K562 (cell line): ENCODE measurements around the gene UNC5B. TPM values are rescaled to one million over a fixed set of nuclear protein-coding genes. Genes with fewer than 3 reads are reported as not detected.
A peak's percentile ranks its signal among the peaks of the same experiment; 100 is the strongest.

ENCODE experiments used
- BRD4 ChIP-seq: fragments of 200-600 bp; sonication (generic); IDR thresholded peaks from 2 replicates; pipeline ENCODE4 v1.6.1; 2017; ENCODE audit warnings: inconsistent platforms
- CBX2 ChIP-seq: fragments of 200-600 bp; sonication (generic); IDR thresholded peaks from one replicate; pipeline ENCODE4 v1.6.1; 2012; ENCODE audit warnings: mild to moderate bottlenecking, low read length, inconsistent platforms; ENCODE audit not compliant: insufficient read depth, poor library complexity, severe bottlenecking
- CEBPG ChIP-seq, 3 experiments: fragments of 200-800 bp in 1 of 3; sonication (Bioruptor generic) in 1 of 3; sonication (generic) in 1 of 3; formaldehyde crosslinking in 1 of 3; IDR thresholded peaks in 2 of 3; conservative IDR thresholded peaks in 1 of 3; 2 replicates each; pipeline versions ENCODE4 v1.6.1 to v1.8.0; 2016 to 2022; ENCODE audit warnings: missing compliant biosample characterization in 2 of 3, missing genetic modification characterization in 2 of 3, mild to moderate bottlenecking in 1 of 3, missing genetic modification reagents in 1 of 3
- CHD1 ChIP-seq: fragments of 200-600 bp; sonication (generic); IDR thresholded peaks from one replicate; pipeline ENCODE4 v1.6.1; 2012; ENCODE audit warnings: mild to moderate bottlenecking, moderate library complexity, low read length, inconsistent platforms
- CTCFL ChIP-seq: IDR thresholded peaks from 2 replicates; pipeline ENCODE4 v1.6.1; 2011; ENCODE audit warnings: borderline replicate concordance, low read depth, mild to moderate bottlenecking, moderate library complexity, low read length; ENCODE audit not compliant: insufficient read depth, poor library complexity, severe bottlenecking
- DACH1 ChIP-seq: fragments of 450-650 bp; IDR thresholded peaks from 2 replicates; pipeline ENCODE4 v1.6.1; 2018; ENCODE audit not compliant: partially characterized antibody
- EP400 ChIP-seq: fragments of 450-650 bp; IDR thresholded peaks from 2 replicates; pipeline ENCODE4 v1.6.1; 2017; ENCODE audit warnings: antibody characterized with exemption, mild to moderate bottlenecking, moderate library complexity
- GMEB1 ChIP-seq: fragments of 250-450 bp; sonication (Bioruptor Pico); IDR thresholded peaks from 2 replicates; pipeline ENCODE4 v1.4.0; 2020; ENCODE audit warnings: mild to moderate bottlenecking
- HNRNPH1 ChIP-seq: fragments of 200-400 bp; formaldehyde crosslinking; optimal IDR thresholded peaks from 2 replicates; pipeline ENCODE3; 2017; ENCODE audit warnings: low read depth, mild to moderate bottlenecking, low read length, moderate library complexity
- HNRNPL ChIP-seq: fragments of 200-400 bp; formaldehyde crosslinking; IDR thresholded peaks from 2 replicates; pipeline ENCODE4 v1.6.1; 2017; ENCODE audit warnings: low read depth, mild to moderate bottlenecking, low read length
- HSF4 ChIP-seq: fragments of 250-450 bp; sonication (Bioruptor Pico); IDR thresholded peaks from 2 replicates; pipeline ENCODE4 v2.1.2; 2022; ENCODE audit warnings: mild to moderate bottlenecking, moderate library complexity, borderline replicate concordance
- MCM7 ChIP-seq, 2 experiments: fragments of 450-650 bp; IDR thresholded peaks; 2 replicates each; pipeline ENCODE4 v1.6.1; 2016 to 2018
- MXI1 ChIP-seq: IDR thresholded peaks from 2 replicates; pipeline ENCODE4 v1.6.1; 2011; ENCODE audit warnings: low read depth, mild to moderate bottlenecking, improper control_type of control experiment, low read length
- MYNN ChIP-seq, 2 experiments: sonication (generic); formaldehyde crosslinking in 1 of 2; IDR thresholded peaks; 2 replicates each; pipeline versions ENCODE4 v1.5.0 to v1.6.1; 2016 to 2020; ENCODE audit warnings: antibody characterized with exemption in 1 of 2, missing genetic modification reagents in 1 of 2
- SIN3A ChIP-seq, 2 experiments: fragments of 150-350 bp in 1 of 2; IDR thresholded peaks; 2 replicates each; pipeline ENCODE4 v1.6.1; 2011 to 2016; ENCODE audit warnings: borderline replicate concordance in 2 of 2, low read depth in 2 of 2, low read length in 2 of 2, mild to moderate bottlenecking in 2 of 2, moderate library complexity in 2 of 2; ENCODE audit not compliant: control insufficient read depth in 1 of 2
- SMAD4 ChIP-seq: fragments of 250-450 bp; sonication (Bioruptor Pico); conservative IDR thresholded peaks from 2 replicates; pipeline ENCODE4 v1.8.0; 2021; ENCODE audit warnings: inconsistent platforms, mild to moderate bottlenecking, moderate library complexity
- SRSF3 ChIP-seq: fragments of 200-400 bp; formaldehyde crosslinking; IDR thresholded peaks from 2 replicates; pipeline ENCODE4 v1.6.1; 2016; ENCODE audit warnings: mild to moderate bottlenecking, low read length, moderate library complexity; ENCODE audit not compliant: insufficient read depth
- SUPT5H ChIP-seq: fragments of 450-650 bp; IDR thresholded peaks from 2 replicates; pipeline ENCODE4 v1.6.1; 2016
- TAF15 ChIP-seq: fragments of 200-400 bp; formaldehyde crosslinking; IDR thresholded peaks from 2 replicates; pipeline ENCODE4 v1.6.1; 2017; ENCODE audit warnings: mild to moderate bottlenecking, low read depth, low read length, moderate library complexity
- ZNF384 ChIP-seq: IDR thresholded peaks from 2 replicates; pipeline ENCODE4 v1.6.1; 2012; ENCODE audit warnings: low read depth, low read length, improper control_type of control experiment
- ZNF584 ChIP-seq: fragments of 200-800 bp; sonication (Bioruptor generic); IDR thresholded peaks from 2 replicates; pipeline ENCODE4 v1.6.1; 2016; ENCODE audit warnings: low read depth, mild to moderate bottlenecking, missing genetic modification characterization, missing compliant biosample characterization
- ZNF696 ChIP-seq: fragments of 250-450 bp; sonication (Bioruptor Pico); conservative IDR thresholded peaks from 2 replicates; pipeline ENCODE4 v1.4.0; 2020; ENCODE audit warnings: mild to moderate bottlenecking, moderate library complexity
- ZSCAN32 ChIP-seq: fragments of 450-650 bp; formaldehyde crosslinking; IDR thresholded peaks from 2 replicates; pipeline ENCODE4 v1.4.0; 2020; ENCODE audit warnings: mild to moderate bottlenecking, moderate library complexity
- polyA plus RNA-seq, 8 experiments: library from polyadenylated mRNA; depleted of rRNA in 4 of 8; stranded (reverse) in 5 of 8; unstranded in 3 of 8; fragments of >200 nt; fragmentation: Nextera tagmentation in 2 of 8; fragmentation: Illumina TruSeq in 1 of 8; extraction: Ambion mirVana in 2 of 8; extraction: Trizol in 1 of 8; gene quantifications; 2 replicates each; pipeline versions ENCODE4 v1.2.1 to v1.2.3, GENCODE V29; 2011 to 2014; ENCODE audit warnings: inconsistent platforms in 1 of 8, missing spikeins in 1 of 8
- total RNA-seq, 7 experiments: library from RNA; depleted of rRNA in 6 of 7; stranded (reverse); fragments of >200 nt in 6 of 7; fragmentation: Illumina TruSeq in 2 of 7; extraction: Trizol in 2 of 7; gene quantifications; 2 replicates each; pipeline versions ENCODE4 v1.2.1 to v1.2.3, GENCODE V29; 2011 to 2021; ENCODE audit warnings: low replicate concordance in 1 of 7

Gene UNC5B
- total and polyA plus RNA-seq, 9 of the 15 experiments (the other 6 are each of a cell fraction or from before 2014, with no cell fraction given), result 0.10 to 8.4 (median 2.1) TPM

- TF ChIP-seq MCM7 (IDR thresholded peaks at IDR 0.05) (no peak), ZNF584 (CRISPR knock-in tag) (peak; percentile 99), ZNF384 (no peak), MXI1 (no peak), CHD1 (no peak), BRD4 (peak; percentile 70; the same call in 1 of the 2 replicates), TAF15 (no peak), ZSCAN32 (CRISPR knock-in tag) (peak; percentile 99), DACH1 (no peak), CBX2 (no peak), CEBPG (CRISPR knock-in tag; IDR thresholded peaks at IDR 0.05) (peak; percentile 100), CEBPG (tag; conservative IDR thresholded peaks at IDR 0.05 in 1 of 2, IDR thresholded peaks at IDR 0.05 in 1 of 2) (peak; percentile 99 to 100), GMEB1 (CRISPR knock-in tag) (peak; percentile 50), HSF4 (peak; percentile 39; the same call in 1 of the 2 replicates), CTCFL (no peak), ZNF696 (CRISPR knock-in tag) (no peak), SRSF3 (no peak), EP400 (peak; percentile 94), SUPT5H (no peak), HNRNPL (no peak), SIN3A (IDR thresholded peaks at IDR 0.05; ENCODE audit: borderline replicate concordance in 2 of 2, control insufficient read depth in 1 of 2, low read depth in 2 of 2, low read length in 2 of 2) (no peak), HNRNPH1 (no peak), SMAD4 (CRISPR knock-in tag) (peak; percentile 98), MYNN (IDR thresholded peaks at IDR 0.05) (0 out of 2 replicates have a peak, but pooled peaks have one; percentile 37), MYNN (CRISPR knock-in tag; IDR thresholded peaks at IDR 0.05) (no peak)
These were observed 54.0 kb downstream of the UNC5B start (continued) for GRCh38 chr10:71266147-71266917.
